Lower leg skin (tissue), 4 donors: ENCODE data around the gene IL36A. TPM values are rescaled to one million over a fixed set of nuclear protein-coding genes. Genes with fewer than 3 reads are reported as not detected.

Source experiments
- DNase-seq, 2 donors: peaks; one replicate each; pipeline ENCODE4 v3.0.0-alpha.2; 2019; ENCODE audit warnings: low spot score in 2 of 2
- H3K4me3 ChIP-seq: fragments of 200-600 bp; sonication (generic); 2 replicates; pipeline ENCODE4 v1.5.1; 2017; ENCODE audit warnings: mild to moderate bottlenecking, low read depth; ENCODE audit not compliant: poor library complexity, severe bottlenecking
- CTCF ChIP-seq, 3 donors: fragments of 450-650 bp; IDR thresholded peaks; one replicate each; pipeline ENCODE4 v1.5.1; 2016; ENCODE audit warnings: antibody characterized with exemption in 3 of 3, mild to moderate bottlenecking in 3 of 3, moderate library complexity in 2 of 3
- POLR2A ChIP-seq, 2 donors: fragments of 450-650 bp; IDR thresholded peaks; one replicate each; pipeline ENCODE4 v1.6.1; 2016 to 2017; ENCODE audit warnings: antibody characterized with exemption in 2 of 2, mild to moderate bottlenecking in 1 of 2, moderate library complexity in 1 of 2
- WGBS, 2 donors: methylation state at CpG; one replicate each; pipeline ENCODE4 v1.1.5; 2018; 5-methylcytosine and 5-hydroxymethylcytosine counted together
- intact Hi-C: fragments of 100-400 bp; cut with DNase I; formaldehyde crosslinking; loops from one replicate; pipeline ENCODE4 v1.15.0; 2023; ENCODE audit warnings: low total_unique reads
- total RNA-seq, 4 donors: library from RNA; depleted of rRNA; stranded (reverse); fragments of >200 nt; gene quantifications; one replicate each; pipeline ENCODE4 v1.1.0, GENCODE V29; 2016

The IL36A gene
- total RNA-seq, 4 donors from 2014 or later = not detected

GRCh38 chr2:113009622-113010021, 4.4 kb downstream of the IL36A start:
- intact Hi-C loops = no loop called here
- 65 to 87% methylated on average over 1 of the region's 1 CpG for WGBS, 2 donors
- DNase-seq = no peak
- TF ChIP-seq CTCF (IDR thresholded peaks at IDR 0.05) = no peak
- TF ChIP-seq POLR2A (IDR thresholded peaks at IDR 0.05) = no peak
- no peak overlapping the region for H3K4me3 ChIP-seq

- TF ChIP-seq POLR2A (IDR thresholded peaks at IDR 0.05) (no peak), CTCF (IDR thresholded peaks at IDR 0.05) (no peak)
- no peak overlapping the region for H3K4me3 ChIP-seq
- WGBS, 2 donors = 46% methylated on average over 2 of the region's 2 CpGs
- intact Hi-C loops = no loop called here
- DNase-seq = no peak
Observed at GRCh38 chr2:113010088-113010487, 4.8 kb downstream of the IL36A start.

GRCh38 chr2:113011108-113011507, 5.8 kb downstream of the IL36A start:
- no peak for DNase-seq
- intact Hi-C loops = no loop called here
- no peak for TF ChIP-seq POLR2A (IDR thresholded peaks at IDR 0.05)
- no peak for TF ChIP-seq CTCF (IDR thresholded peaks at IDR 0.05)
- no peak overlapping the region for H3K4me3 ChIP-seq
- 93 to 97% methylated on average over 1 of the region's 1 CpG for WGBS, 2 donors

DNA sequence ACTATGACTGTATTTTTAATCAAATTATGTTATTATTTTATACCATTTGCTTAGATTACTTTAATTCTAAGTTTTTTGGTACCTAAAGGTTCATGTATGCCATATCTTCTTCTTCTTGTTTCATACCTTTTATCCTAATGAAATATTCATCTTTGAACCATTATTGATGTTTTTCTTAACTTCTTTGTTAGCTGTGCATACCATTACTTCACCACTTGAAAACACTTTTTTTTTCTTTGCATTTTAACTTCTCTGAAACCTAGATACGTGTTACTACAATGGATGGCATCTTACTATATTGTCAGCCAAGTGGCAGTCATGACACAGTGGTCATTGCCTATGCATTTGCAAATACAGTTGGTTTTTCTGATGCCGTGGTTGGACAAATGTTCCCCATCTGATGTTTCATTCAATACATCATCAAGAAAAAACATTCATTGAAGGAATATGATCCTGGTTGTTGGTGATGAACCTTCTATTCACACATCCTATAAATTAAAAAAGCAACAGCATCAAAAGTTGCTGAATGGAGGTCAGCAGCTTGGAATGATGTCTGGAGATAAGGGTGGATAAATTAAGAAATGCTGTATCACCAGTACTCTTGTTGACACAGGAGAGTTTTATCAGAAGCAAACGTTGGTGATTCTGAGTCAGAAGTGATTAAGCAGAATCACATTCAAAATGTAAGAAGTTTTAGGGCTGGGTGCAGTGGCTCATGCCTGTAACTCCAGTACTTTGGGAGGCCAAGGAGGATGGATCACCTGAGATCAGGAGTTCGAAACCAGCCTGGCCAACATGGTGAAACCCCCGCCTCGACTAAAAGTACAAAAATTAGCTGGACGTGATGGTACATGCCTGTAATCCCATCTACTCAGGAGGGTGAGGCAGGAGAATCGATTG, 7.4 kb downstream of the IL36A start:
- intact Hi-C loops = no loop called here
- H3K4me3 ChIP-seq = no peak overlapping the region
- DNase-seq = no peak
- no peak for TF ChIP-seq POLR2A (IDR thresholded peaks at IDR 0.05)
- WGBS, 2 donors = 70 to 71% methylated on average over 8 of the region's 8 CpGs

DNA sequence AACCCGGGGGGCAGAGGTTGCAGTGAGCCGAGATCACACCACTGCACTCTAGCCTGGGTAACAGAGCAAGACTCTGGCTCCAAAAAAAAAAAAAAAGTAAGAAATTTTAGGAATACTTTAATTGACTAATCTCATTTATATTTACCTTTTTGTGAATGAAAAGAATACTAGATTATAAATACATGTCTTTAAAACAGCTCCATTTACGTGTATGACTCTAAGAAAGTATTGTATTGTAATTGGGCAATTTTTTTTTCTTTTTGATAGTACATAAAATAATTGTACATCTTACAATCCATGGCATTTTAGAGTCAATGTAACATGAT, 8.0 kb downstream of the IL36A start:
- TF ChIP-seq CTCF (IDR thresholded peaks at IDR 0.05) (no peak), POLR2A (IDR thresholded peaks at IDR 0.05) (no peak)
- intact Hi-C loops = no loop called here
- DNase-seq = no peak
- 77 to 80% methylated on average over 3 of the region's 3 CpGs for WGBS, 2 donors
- H3K4me3 ChIP-seq = no peak overlapping the region

- H3K4me3 ChIP-seq = no peak overlapping the region
- 95 to 98% methylated on average over 2 of the region's 2 CpGs for WGBS, 2 donors
- TF ChIP-seq CTCF (IDR thresholded peaks at IDR 0.05) (no peak), POLR2A (IDR thresholded peaks at IDR 0.05) (no peak)
- intact Hi-C loops = no loop called here
- DNase-seq = no peak
Observed at GRCh38 chr2:113014067-113014466, 8.8 kb downstream of the IL36A start.
